SHP77 treated with DMSO at 0.1 percent for 48 hours (cell line): ENCODE data around the gene SPRING1.

ENCODE experiments used
- DNase-seq: peaks from one replicate; lab custom pipeline; 2025; lab: John Stamatoyannopoulos, UW

Gene SPRING1

GRCh38 chr12:116708826-116709756 lies 28.8 kb downstream of the SPRING1 start:
- DNase-seq: peak; percentile 81

DNA sequence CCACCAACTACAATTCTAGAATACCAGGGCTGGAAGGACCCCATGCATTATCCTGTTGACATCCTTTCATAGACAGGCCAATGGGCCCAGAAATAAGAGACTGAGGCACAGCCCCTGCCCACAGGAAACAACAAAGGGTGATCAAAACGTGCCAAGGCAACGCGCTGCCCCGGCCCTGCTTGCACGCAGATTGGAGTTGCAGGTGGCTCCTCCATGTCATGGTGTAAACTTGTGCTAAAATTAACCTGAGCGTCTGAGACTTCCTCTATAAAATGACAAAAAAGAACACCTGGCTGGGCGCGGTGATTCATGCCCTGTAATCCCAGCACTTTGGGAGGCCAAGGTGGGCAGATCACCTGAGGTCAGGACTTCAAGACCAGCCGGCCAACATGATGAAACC lies 30.1 kb downstream of the SPRING1 start:
- no peak for DNase-seq

- DNase-seq: peak; percentile 26
Measured at GRCh38 chr12:116703214-116703795, 34.6 kb downstream of the SPRING1 start.

- no peak for DNase-seq
Measured at GRCh38 chr12:116701432-116701831, 36.4 kb downstream of the SPRING1 start.

- no peak for DNase-seq
Measured at GRCh38 chr12:116700066-116700465, 37.8 kb downstream of the SPRING1 start.

DNA sequence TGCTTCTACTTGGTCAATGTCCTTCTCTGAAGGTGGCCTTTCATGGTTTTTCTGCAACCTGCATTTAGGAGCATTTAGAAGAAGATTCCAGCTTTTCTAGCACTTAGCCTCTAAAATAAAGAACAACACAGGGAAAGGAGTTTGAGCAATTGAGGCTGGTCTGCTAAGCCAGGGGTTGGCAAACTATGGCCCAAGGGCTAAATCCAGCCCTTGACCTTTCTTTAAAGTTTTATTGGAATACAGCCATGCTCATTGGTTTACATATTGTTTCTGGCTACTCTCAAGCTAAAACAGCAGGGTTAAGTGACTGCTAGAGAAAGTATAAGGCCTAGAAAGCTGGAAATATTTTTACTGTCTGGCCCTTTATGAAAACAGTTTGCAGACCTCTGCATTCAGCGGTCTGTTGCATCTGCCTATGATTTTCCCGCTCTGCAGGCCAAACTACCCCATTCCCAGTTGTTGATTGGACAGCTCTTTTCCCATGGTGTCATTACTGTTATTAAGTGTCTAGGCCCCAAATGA lies 39.3 kb downstream of the SPRING1 start:
- DNase-seq: no peak

GRCh38 chr12:116698116-116698515 lies 39.8 kb downstream of the SPRING1 start:
- DNase-seq: no peak

DNA sequence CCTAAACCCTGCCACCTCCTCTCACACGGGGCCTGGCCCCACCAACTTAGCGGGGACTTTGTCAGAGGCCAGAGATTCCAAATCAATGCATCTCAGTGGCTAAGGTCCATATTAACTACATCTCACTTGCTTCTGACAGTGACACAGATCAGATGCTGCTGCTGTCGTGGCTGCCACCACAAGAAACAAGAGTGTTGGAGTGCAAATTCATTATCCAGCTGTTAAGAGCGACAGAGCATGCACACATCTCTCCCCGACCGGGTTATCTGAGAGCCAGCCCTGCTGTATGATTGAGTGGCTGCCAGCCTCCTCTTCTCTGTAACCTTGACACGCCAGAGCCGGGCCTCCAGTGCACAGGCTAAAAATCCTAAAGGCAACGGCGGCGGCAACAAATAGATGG lies 40.2 kb downstream of the SPRING1 start:
- no peak for DNase-seq

GRCh38 chr12:116697305-116697704 lies 40.6 kb downstream of the SPRING1 start:
- DNase-seq: no peak

- DNase-seq: no peak
Measured at GRCh38 chr12:116695464-116695725, 42.5 kb downstream of the SPRING1 start.

- DNase-seq: no peak
Measured at GRCh38 chr12:116694653-116695463, 43.0 kb downstream of the SPRING1 start.

DNA sequence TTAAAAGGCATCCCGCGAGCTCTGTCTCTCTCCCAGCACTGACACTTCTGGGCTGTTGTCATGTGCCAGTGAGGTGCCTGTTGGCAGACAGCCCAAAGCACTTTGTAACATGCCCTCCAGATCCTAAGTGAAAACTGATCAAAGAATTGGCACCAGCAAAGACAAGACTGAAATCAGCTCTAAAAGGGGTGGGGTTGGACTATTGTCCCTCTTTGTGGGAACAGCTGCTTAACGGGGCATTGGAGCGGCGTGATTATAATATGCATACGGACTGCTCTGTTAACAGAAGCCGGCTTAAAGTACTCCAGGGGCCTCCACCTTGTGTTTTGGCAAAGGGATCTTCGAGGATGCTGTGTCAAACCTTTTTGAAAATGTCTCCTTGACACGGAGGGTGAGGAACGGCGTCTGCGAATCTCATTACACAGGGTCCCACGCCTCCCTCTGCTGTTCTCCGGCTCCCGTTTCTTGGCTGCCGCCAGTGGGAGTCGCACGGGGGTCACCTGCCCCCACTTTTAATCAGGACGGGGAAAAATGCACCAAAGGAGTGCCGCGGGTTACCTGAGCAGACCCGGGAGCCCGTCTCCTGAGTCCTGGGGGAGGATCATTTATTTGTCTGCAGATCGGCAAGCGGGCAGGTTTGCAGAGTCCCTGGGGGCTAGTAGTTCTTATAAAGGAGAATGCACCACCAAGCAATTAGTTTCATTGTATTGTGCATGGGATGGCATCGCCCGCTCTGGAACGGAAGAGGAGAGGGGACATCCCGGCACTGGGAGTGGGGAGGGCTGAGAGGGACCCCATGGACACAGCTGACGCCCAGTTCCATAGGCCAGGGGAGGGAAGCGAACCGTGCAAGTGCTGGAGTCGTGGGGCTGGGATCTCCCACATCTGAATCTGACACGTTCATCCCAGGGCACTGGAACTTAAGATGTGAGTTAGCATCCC lies 44.3 kb downstream of the SPRING1 start:
- DNase-seq: no peak

GRCh38 chr12:116692605-116693004 lies 45.3 kb downstream of the SPRING1 start:
- DNase-seq: no peak

DNA sequence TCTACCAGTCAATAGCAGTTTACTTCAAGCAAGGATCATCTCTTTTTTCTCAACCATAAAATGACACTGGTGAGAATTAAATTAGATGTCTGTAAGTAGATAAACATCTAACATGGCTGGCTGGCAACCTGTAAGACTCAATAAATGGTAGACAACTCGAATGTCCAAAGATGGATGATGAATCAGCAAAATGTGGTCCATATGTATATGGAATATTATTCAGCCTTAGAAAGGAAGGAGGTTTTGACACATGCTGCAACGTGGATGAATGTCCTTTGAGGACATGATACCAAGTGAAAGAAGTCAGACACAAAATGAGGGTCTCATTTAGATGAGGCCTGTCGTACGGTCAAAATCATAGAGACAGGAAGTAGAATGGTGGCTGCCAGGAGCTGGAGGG lies 46.2 kb downstream of the SPRING1 start:
- DNase-seq: no peak

- no peak for DNase-seq
Measured at GRCh38 chr12:116691205-116691604, 46.7 kb downstream of the SPRING1 start.

DNA sequence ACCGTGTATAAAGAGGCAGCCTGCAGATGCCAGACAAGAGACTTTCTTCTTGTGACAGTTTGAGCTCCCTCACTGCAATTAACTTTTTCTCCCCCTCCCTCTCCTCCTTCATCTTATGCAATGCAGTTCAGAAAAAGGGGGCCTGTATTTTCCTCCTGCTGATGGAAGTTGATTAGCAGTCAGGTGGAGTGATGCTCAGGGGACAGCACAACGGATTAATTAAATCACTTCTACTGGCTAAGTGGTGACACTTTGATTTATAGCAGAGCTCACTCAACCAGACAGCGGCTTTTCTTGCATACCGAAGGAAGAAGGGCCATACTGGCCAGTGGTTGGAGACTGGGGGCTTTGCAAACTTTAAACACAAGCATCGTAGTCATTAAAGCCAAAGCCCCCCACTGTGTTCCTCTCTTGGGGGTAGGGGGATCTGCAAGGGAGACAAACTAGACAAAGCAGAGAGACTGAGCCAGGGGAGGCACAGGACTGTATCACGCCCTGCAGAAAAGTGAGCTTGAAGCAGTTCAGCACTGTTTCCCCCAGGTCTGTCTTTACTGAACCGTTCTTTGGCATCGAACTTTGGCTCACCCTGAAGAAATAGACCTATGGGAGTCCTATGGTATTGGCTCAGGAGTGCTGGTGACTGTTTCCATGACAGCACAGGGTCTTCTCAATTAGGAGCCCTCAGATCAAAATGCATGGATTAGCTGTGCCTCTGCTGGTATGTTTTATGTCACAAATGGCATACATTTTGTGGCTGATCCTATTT lies 47.7 kb downstream of the SPRING1 start:
- no peak for DNase-seq

GRCh38 chr12:116689521-116689920 lies 48.3 kb downstream of the SPRING1 start:
- DNase-seq: no peak
